HUES64 (cell line): ENCODE data around the gene GIMAP2. TPM values are rescaled to one million over a fixed set of nuclear protein-coding genes. Genes with fewer than 3 reads are reported as not detected.

Experiments
- H3K27ac ChIP-seq: 2 replicates; pipeline ENCODE4 v1.7.0; 2013; ENCODE audit warnings: low read depth, low read length, inconsistent platforms
- H3K27me3 ChIP-seq: 2 replicates; pipeline ENCODE4 v1.6.1; 2013; ENCODE audit warnings: mild to moderate bottlenecking, low read length; ENCODE audit not compliant: insufficient read depth
- H3K36me3 ChIP-seq: 2 replicates; pipeline ENCODE4 v1.6.1; 2013; ENCODE audit warnings: mild to moderate bottlenecking, low read length; ENCODE audit not compliant: insufficient read depth
- H3K4me1 ChIP-seq: 2 replicates; pipeline ENCODE4 v1.6.1; 2013; ENCODE audit warnings: mild to moderate bottlenecking, low read length, moderate library complexity; ENCODE audit not compliant: insufficient read depth
- H3K4me3 ChIP-seq: 2 replicates; pipeline ENCODE4 v1.5.1; 2013; ENCODE audit warnings: mild to moderate bottlenecking, low read length, moderate library complexity
- H3K9ac ChIP-seq: 2 replicates; pipeline ENCODE4 v1.6.1; 2013; ENCODE audit warnings: mild to moderate bottlenecking, low read depth, low read length
- H3K9me3 ChIP-seq: 2 replicates; pipeline ENCODE4 v1.6.1; 2013; ENCODE audit warnings: low read depth, low read length; ENCODE audit not compliant: insufficient read depth
- WGBS: fragments of 150-250, 120-280 bp; methylation state at CpG from one replicate; pipeline ENCODE4 v1.1.7; 2013; ENCODE audit warnings: missing lambda C conversion rate; 5-methylcytosine and 5-hydroxymethylcytosine counted together
- polyA plus RNA-seq, 2 experiments: library from polyadenylated mRNA; stranded (reverse); fragments of 50-300 nt; gene quantifications; one replicate each; pipeline ENCODE4 v1.2.3, GENCODE V29; 2013

Gene GIMAP2
- polyA plus RNA-seq (2013, experiment 1 of 2): not detected
- not detected for polyA plus RNA-seq (2013, experiment 2 of 2)

DNA sequence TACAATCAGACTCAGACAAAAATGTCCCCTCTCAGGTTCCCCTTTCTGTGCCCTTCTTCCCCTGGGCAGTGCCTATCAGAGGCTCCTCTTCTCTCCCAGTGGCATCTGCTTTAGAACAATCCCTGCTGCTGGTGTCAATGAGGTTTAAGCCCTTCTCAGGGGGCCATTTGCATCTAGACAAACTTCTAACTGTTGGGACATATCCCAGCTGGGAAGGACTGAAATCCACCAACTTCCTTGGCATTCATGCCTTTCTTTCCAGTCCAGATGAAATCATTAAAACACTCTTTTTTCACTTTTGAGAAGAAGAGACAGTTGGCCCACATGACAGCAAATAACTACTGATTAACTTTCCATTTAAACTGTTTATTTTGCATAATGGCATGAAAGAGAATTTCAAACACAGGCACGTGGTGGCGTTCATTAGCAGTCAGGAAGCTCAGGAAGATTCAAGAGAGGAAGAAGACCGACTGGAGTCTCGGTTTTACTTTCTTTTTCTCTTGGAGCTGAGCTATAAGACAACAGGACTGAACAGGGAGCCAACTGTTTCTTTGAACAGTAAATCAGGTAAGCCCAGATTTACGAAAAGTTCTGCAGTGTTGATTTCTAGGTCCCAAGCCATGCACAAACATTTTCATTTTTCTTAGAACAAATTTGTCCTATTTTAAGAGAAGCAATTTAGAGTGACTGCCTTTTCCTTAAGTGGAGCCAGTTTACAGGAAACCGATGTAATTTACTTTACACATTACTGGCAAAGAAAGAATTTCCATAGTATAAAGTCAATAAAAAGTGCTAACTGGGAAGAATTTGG, at the start of gene GIMAP2:
Gene GIMAP2, plus strand, starts transcription at position 488 of the 811 bp plus-strand sequence. CDS start 1,354 bp downstream, outside the sequence.
- no peak within 1 kb of the TSS for H3K4me3 ChIP-seq
- no peaks in the 10 kb centered on the region for H3K36me3 ChIP-seq
- H3K27me3 ChIP-seq: peaks cover 11% of the 10 kb centered on the region; the same call in 1 of the 2 replicates
- no peak within 1 kb of the TSS for H3K9ac ChIP-seq
- no peak within 1 kb of the TSS for H3K27ac ChIP-seq
- H3K4me1 ChIP-seq: peaks cover 6% of the 10 kb centered on the region; the same call in 1 of the 2 replicates
- WGBS: 44% methylated on average over 6 of the region's 6 CpGs
- no peaks in the 10 kb centered on the region for H3K9me3 ChIP-seq

DNA sequence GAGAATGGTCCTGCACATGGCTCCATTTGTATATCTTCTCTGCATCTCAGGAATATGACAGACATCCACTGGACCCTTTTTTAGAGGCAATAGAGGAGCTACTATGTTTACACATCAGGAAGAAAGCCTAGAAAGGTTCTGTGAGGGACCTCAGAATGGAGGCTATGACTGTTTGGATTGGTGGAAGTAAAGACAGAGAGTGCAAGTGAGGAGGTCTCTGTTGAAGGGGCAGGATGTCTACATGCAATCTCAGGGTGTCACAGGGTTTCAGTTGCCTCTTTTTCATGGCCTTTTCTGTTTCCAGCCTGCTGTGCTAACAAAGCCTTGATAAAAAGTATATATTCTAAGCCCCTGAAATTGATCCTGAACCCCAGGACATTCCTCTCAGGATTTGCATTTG, 43.7 kb upstream of the GIMAP2 start:
- H3K9me3 ChIP-seq: 0 out of 2 replicates have a peak, but pooled peaks cover 6% of the 10 kb centered on the region
- H3K36me3 ChIP-seq: no peaks in the 10 kb centered on the region
- H3K9ac ChIP-seq: no peak overlapping the region
- H3K4me1 ChIP-seq: no peaks in the 10 kb centered on the region
- no peak overlapping the region for H3K27ac ChIP-seq
- no peaks in the 10 kb centered on the region for H3K27me3 ChIP-seq
- no peak overlapping the region for H3K4me3 ChIP-seq

DNA sequence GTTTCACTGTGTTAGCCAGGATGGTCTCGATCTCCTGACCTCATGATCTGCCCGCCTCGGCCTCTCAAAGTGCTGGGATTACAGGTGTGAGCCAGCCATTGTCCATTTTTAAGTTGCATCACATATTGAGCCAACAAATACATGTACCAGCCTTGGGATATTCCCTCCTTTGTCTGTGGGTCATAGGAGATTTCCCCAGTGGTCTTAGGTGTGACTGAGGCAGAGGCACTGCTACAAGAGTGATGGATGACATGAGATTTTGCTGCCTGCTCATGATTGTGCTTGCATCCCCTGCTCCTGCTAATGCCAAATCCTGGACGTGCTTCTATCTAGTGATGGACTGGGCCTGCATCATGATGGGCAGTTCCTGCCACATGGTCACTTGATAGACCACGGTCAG, 42.6 kb upstream of the GIMAP2 start:
- Histone ChIP-seq H3K4me3 (no peak overlapping the region), H3K36me3 (no peaks in the 10 kb centered on the region), H3K27ac (no peak overlapping the region), H3K9ac (no peak overlapping the region), H3K4me1 (no peaks in the 10 kb centered on the region), H3K27me3 (no peaks in the 10 kb centered on the region), H3K9me3 (0 out of 2 replicates have a peak, but pooled peaks cover 3% of the 10 kb centered on the region)
- 95% methylated on average over 5 of the region's 5 CpGs for WGBS

DNA sequence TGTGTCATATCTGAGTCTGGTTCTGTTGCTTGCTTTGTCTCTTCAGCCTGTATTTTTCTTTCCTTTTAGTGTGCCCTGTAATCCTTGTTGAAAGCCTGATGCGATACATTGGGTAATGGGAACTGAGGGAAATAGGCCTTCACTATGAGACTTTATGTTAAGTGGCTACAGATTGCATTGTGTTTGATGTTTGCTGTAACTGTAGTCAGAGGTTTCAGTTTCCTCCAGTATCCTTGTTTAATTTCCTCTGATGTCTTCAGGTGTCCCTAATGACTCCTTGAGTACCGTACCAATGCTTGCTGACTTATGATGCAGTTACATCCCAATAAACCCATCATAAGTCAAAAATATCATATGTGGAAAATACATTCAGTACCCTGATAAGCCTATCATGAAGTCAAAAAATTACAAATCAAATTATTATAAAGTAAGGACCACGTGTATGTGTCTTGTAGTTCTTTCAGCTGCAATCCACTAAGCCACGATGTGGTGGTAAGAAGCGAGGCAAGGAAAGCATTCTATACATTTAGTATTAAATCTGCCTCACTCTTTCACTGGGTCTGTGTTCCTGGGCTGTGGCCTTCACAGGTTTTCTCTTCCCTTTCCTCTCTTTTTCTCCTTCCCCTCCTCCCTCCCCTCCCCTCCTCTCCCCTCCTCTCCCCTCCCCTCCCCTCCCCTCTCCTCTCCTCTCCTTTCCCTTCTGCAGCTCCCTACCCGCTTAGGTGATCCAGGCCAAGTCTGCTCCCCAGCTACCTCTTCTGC, 40.1 kb upstream of the GIMAP2 start:
- Histone ChIP-seq H3K36me3 (no peaks in the 10 kb centered on the region), H3K27me3 (no peaks in the 10 kb centered on the region)
- WGBS: 91% methylated on average over 6 of the region's 6 CpGs

GRCh38 chr7:150648353-150649079, 37.0 kb upstream of the GIMAP2 start:
- H3K4me3 ChIP-seq: no peak overlapping the region
- H3K9me3 ChIP-seq: no peaks in the 10 kb centered on the region
- no peak overlapping the region for H3K27ac ChIP-seq
- no peaks in the 10 kb centered on the region for H3K27me3 ChIP-seq
- H3K4me1 ChIP-seq: no peaks in the 10 kb centered on the region
- WGBS: 85% methylated on average over 2 of the region's 3 CpGs
- no peak overlapping the region for H3K9ac ChIP-seq
- no peaks in the 10 kb centered on the region for H3K36me3 ChIP-seq

More for the DNA sequence above, 40.1 kb upstream of the GIMAP2 start:
- no peak overlapping the region for H3K4me3 ChIP-seq
- no peaks in the 10 kb centered on the region for H3K4me1 ChIP-seq
- H3K9me3 ChIP-seq: no peaks in the 10 kb centered on the region
- H3K27ac ChIP-seq: no peak overlapping the region
- H3K9ac ChIP-seq: no peak overlapping the region

- WGBS: 68% methylated on average over 3 of the region's 3 CpGs
- H3K4me1 ChIP-seq: no peaks in the 10 kb centered on the region
- no peaks in the 10 kb centered on the region for H3K36me3 ChIP-seq
- no peak overlapping the region for H3K27ac ChIP-seq
- no peaks in the 10 kb centered on the region for H3K27me3 ChIP-seq
- no peaks in the 10 kb centered on the region for H3K9me3 ChIP-seq
- H3K4me3 ChIP-seq: no peak overlapping the region
- no peak overlapping the region for H3K9ac ChIP-seq
These were observed 36.5 kb upstream of the GIMAP2 start for GRCh38 chr7:150649080-150649385.

DNA sequence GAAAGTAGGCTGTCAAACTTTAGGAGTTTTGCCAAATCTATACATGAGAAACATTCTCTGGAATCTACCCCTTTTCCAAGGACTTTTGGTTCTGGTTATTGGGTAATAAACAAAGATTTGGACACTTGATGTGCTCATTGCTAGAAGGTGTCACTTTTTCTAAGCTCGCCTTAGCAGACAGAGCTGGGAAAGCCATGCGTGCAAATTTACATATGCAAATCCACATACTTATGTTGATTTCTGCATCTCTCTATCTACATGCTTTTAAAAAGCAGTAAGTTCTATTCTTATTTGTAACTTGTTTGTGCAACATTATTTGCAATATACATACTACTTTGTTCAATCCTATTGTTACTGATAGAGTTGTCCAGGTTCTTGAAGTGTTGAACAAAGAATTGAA, 30.8 kb upstream of the GIMAP2 start:
- Histone ChIP-seq H3K27me3 (no peaks in the 10 kb centered on the region), H3K9me3 (peaks cover 23% of the 10 kb centered on the region; the same call in 1 of the 2 replicates), H3K27ac (no peak overlapping the region), H3K36me3 (no peaks in the 10 kb centered on the region), H3K9ac (no peak overlapping the region), H3K4me1 (no peaks in the 10 kb centered on the region; the same call in 1 of the 2 replicates), H3K4me3 (no peak overlapping the region)
- 47% methylated on average over 2 of the region's 2 CpGs for WGBS

DNA sequence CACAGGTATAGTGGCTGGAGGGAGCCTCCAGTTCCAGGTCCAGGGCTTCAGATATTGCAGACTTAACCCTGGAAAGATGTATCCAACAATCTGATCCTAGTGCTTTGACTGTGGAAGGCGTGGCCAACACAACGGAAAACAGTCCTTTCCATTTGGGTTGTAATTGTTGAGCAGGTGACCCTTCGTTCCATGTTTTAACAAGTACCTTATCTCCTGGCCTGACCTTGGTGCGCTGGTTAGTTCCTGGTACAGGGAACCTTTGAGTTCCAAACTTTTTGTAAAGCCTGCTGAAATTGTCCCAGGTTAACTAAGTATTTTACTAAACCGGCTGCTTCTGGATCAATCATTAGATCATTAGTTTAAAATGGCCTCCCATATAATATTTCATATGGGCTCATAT, 29.5 kb upstream of the GIMAP2 start:
- Histone ChIP-seq H3K9ac (no peak overlapping the region), H3K27ac (no peak overlapping the region), H3K9me3 (peaks cover 23% of the 10 kb centered on the region; the same call in 1 of the 2 replicates), H3K4me3 (no peak overlapping the region), H3K27me3 (no peaks in the 10 kb centered on the region), H3K4me1 (no peaks in the 10 kb centered on the region; the same call in 1 of the 2 replicates), H3K36me3 (no peaks in the 10 kb centered on the region)
- WGBS: 92% methylated on average over 4 of the region's 5 CpGs

GRCh38 chr7:150657526-150657925, 28.0 kb upstream of the GIMAP2 start:
- no peaks in the 10 kb centered on the region for H3K27me3 ChIP-seq
- no peak overlapping the region for H3K9ac ChIP-seq
- H3K4me1 ChIP-seq: no peaks in the 10 kb centered on the region; the same call in 1 of the 2 replicates
- H3K4me3 ChIP-seq: no peak overlapping the region
- no peaks in the 10 kb centered on the region for H3K36me3 ChIP-seq
- 94% methylated on average over 3 of the region's 3 CpGs for WGBS
- H3K9me3 ChIP-seq: peaks cover 23% of the 10 kb centered on the region; the same call in 1 of the 2 replicates
- H3K27ac ChIP-seq: no peak overlapping the region

DNA sequence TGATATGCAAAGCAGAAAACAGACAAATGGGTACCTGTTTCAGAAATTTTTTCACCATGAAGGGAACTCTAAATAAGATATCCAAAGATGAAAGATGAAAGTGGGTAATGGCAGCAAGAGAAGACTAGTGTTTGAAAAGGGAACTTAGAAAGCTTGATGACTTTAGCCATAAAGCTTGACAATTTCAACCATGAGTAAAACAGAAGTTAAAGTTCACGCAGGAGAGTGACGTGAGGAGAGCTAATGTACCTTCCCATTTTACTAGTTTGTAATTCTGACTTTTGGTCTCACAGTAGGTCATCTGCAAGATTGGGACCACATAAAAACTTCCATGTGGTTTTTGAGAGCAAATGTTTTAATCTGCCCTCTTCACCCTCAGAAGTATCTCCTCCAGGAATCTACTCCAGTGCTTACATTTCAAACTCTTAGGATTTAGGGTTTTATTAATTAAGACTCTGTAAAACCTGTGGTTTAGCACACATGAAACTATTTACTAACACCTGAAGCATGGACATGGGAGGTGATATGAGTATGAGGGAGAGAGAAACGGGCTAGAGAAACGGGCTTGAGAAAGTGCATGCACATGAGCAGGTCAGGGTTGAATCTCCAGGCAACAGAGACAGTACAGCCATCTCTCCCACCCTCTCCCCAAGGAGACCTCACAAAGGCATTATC, 24.4 kb upstream of the GIMAP2 start:
- Histone ChIP-seq H3K27me3 (no peaks in the 10 kb centered on the region), H3K27ac (no peak overlapping the region), H3K9ac (no peak overlapping the region), H3K9me3 (peaks cover 19% of the 10 kb centered on the region; the same call in 1 of the 2 replicates), H3K4me1 (no peaks in the 10 kb centered on the region), H3K36me3 (no peaks in the 10 kb centered on the region), H3K4me3 (no peak overlapping the region)
- 93% methylated on average over 2 of the region's 4 CpGs for WGBS
